Measurements from ENCODE around the gene ELOVL6. TPM values are rescaled to one million over a fixed set of nuclear protein-coding genes. Genes with fewer than 3 reads are reported as not detected.

ELOVL6 gene
- total RNA-seq, 1 experiment from 2014 or later, result 25.3 TPM

DNA sequence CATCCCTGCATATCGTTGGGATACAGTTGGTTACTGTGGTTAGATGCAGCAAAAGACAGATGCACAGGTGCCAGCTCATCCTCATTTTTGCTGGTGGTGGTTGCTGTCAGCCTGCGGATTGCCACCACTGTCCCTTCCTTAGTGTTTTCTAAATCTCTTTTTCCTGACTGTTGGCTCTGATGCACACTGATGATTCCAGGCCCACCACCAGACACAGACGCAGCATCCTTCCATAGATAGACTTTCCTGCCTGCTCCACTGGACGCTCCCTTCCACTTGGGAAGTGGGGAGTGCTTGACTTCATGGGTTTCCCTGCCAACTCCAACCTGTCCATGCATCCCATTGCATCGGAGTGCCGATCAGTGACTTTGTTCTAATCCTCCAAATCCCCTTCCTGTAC, 184.2 kb downstream of the ELOVL6 start:
- no peak for DNase-seq
- intact Hi-C loops (cut with micrococcal nuclease; ENCODE audit: unreplicated experiment), result no loop called here
- no TSS peak for BruUV-seq (replicated peaks)
- TF ChIP-seq, protein P1, sequence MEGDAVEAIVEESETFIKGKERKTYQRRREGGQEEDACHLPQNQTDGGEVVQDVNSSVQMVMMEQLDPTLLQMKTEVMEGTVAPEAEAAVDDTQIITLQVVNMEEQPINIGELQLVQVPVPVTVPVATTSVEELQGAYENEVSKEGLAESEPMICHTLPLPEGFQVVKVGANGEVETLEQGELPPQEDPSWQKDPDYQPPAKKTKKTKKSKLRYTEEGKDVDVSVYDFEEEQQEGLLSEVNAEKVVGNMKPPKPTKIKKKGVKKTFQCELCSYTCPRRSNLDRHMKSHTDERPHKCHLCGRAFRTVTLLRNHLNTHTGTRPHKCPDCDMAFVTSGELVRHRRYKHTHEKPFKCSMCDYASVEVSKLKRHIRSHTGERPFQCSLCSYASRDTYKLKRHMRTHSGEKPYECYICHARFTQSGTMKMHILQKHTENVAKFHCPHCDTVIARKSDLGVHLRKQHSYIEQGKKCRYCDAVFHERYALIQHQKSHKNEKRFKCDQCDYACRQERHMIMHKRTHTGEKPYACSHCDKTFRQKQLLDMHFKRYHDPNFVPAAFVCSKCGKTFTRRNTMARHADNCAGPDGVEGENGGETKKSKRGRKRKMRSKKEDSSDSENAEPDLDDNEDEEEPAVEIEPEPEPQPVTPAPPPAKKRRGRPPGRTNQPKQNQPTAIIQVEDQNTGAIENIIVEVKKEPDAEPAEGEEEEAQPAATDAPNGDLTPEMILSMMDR (conservative IDR thresholded peaks at IDR 0.05), result no peak
- no peak for TF ChIP-seq EZH2 (IDR thresholded peaks at IDR 0.05; ENCODE audit: low read depth)
- Histone ChIP-seq H3K9me2 (ENCODE audit: insufficient read depth) (no peaks in the 10 kb centered on the region), H3K9me3 (ENCODE audit: insufficient read depth, low read depth) (no peaks in the 10 kb centered on the region), H3K4me2 (no peak overlapping the region), H3K79me2 (ENCODE audit: low read depth) (no peaks in the 10 kb centered on the region), H3K27me3 (ENCODE audit: insufficient read depth, low read depth) (no peaks in the 10 kb centered on the region), H3K4me3 (no peak overlapping the region), H3K4me1 (replicated peaks; ENCODE audit: insufficient read depth) (no peaks in the 10 kb centered on the region), H4K20me1 (ENCODE audit: insufficient read depth) (no peaks in the 10 kb centered on the region), H3K36me3 (ENCODE audit: low read depth) (no peaks in the 10 kb centered on the region), H2AFZ (no peak overlapping the region), H3F3A (ENCODE audit: insufficient read depth, low read depth) (no peaks in the 10 kb centered on the region), H3K27ac (no peak overlapping the region)
- CTCF ChIA-PET, result no interaction called here
- POLR2A ChIA-PET (ENCODE audit: unreplicated experiment), result no interaction called here

DNA sequence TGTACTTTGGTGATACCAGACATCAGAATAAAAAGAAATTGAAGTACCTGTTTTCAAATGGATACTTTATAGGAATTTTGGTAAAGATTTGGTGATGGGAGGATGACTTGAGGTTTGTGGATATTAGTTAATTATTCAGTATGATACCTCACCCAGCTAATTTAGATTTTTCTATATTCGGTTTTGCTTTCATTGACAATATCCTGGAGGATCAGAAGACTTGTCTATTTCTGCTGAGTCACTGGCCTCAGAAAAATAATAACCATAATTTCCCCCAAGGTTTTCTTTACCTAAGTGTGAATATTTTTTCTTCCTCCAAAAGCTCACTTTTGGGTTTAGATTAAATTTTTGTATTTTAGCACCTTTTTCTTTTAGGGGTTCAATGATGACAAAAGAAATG, 185.5 kb downstream of the ELOVL6 start:
- Histone ChIP-seq H3K4me3 (no peak overlapping the region), H3F3A (ENCODE audit: insufficient read depth, low read depth) (no peaks in the 10 kb centered on the region), H3K4me1 (replicated peaks; ENCODE audit: insufficient read depth) (no peaks in the 10 kb centered on the region), H3K4me2 (no peak overlapping the region), H3K79me2 (ENCODE audit: low read depth) (no peaks in the 10 kb centered on the region), H3K27ac (no peak overlapping the region), H3K9me2 (ENCODE audit: insufficient read depth) (no peaks in the 10 kb centered on the region), H2AFZ (no peak overlapping the region), H3K9me3 (ENCODE audit: insufficient read depth, low read depth) (no peaks in the 10 kb centered on the region), H3K36me3 (ENCODE audit: low read depth) (no peaks in the 10 kb centered on the region), H4K20me1 (ENCODE audit: insufficient read depth) (no peaks in the 10 kb centered on the region), H3K27me3 (ENCODE audit: insufficient read depth, low read depth) (no peaks in the 10 kb centered on the region)
- DNase-seq, result no peak
- TF ChIP-seq, protein P1 (conservative IDR thresholded peaks at IDR 0.05), result no peak
- no peak for TF ChIP-seq EZH2 (IDR thresholded peaks at IDR 0.05; ENCODE audit: low read depth)
- CTCF ChIA-PET, result no interaction called here
- BruUV-seq (replicated peaks), result no TSS peak
- intact Hi-C loops (cut with micrococcal nuclease; ENCODE audit: unreplicated experiment), result no loop called here
- POLR2A ChIA-PET (ENCODE audit: unreplicated experiment), result no interaction called here

- no peak overlapping the region for H2AFZ ChIP-seq
- no peak for DNase-seq
- ChIA-PET CTCF (no interaction called here), POLR2A (ENCODE audit: unreplicated experiment) (no interaction called here)
- H3K27ac ChIP-seq, result no peak overlapping the region
- H3K4me1 ChIP-seq (replicated peaks; ENCODE audit: insufficient read depth), result no peaks in the 10 kb centered on the region
- no peaks in the 10 kb centered on the region for H3K9me3 ChIP-seq (ENCODE audit: insufficient read depth, low read depth)
- TF ChIP-seq EZH2 (IDR thresholded peaks at IDR 0.05; ENCODE audit: low read depth), result no peak
- TF ChIP-seq, protein P1 (conservative IDR thresholded peaks at IDR 0.05), result no peak
- intact Hi-C loops (cut with micrococcal nuclease; ENCODE audit: unreplicated experiment), result no loop called here
- no peak overlapping the region for H3K4me2 ChIP-seq
- no peaks in the 10 kb centered on the region for H4K20me1 ChIP-seq (ENCODE audit: insufficient read depth)
- H3K27me3 ChIP-seq (ENCODE audit: insufficient read depth, low read depth), result no peaks in the 10 kb centered on the region
- no TSS peak for BruUV-seq (replicated peaks)
- no peaks in the 10 kb centered on the region for H3K36me3 ChIP-seq (ENCODE audit: low read depth)
- H3K4me3 ChIP-seq, result no peak overlapping the region
- no peaks in the 10 kb centered on the region for H3K79me2 ChIP-seq (ENCODE audit: low read depth)
- H3F3A ChIP-seq (ENCODE audit: insufficient read depth, low read depth), result no peaks in the 10 kb centered on the region
- H3K9me2 ChIP-seq (ENCODE audit: insufficient read depth), result no peaks in the 10 kb centered on the region
These were observed 187.6 kb downstream of the ELOVL6 start for GRCh38 chr4:110010797-110011196.
